PC-3 (cell line): ENCODE results near the gene GABRG3.

ENCODE experiments used
- CTCF ChIP-seq: fragments of 300-600 bp; sonication (generic); conservative IDR thresholded peaks from 2 replicates; pipeline ENCODE4 v1.5.1; 2017; ENCODE audit warnings: antibody characterized with exemption, low read depth, mild to moderate bottlenecking, low read length
- EZH2 ChIP-seq: fragments of 300-600 bp; sonication (generic); IDR thresholded peaks from one replicate; pipeline ENCODE4 v1.6.1; 2017; ENCODE audit warnings: antibody characterized with exemption, mild to moderate bottlenecking, low read length; ENCODE audit not compliant: unreplicated experiment

- TF ChIP-seq EZH2: no peak
- TF ChIP-seq CTCF: no peak
Measured at GRCh38 chr15:27119695-27120266, 148.8 kb downstream of the GABRG3 start.
